Measurements from ENCODE around the gene POLK. TPM values are rescaled to one million over a fixed set of nuclear protein-coding genes. Genes with fewer than 3 reads are reported as not detected.

The POLK gene
- total RNA-seq, 1 donor from 2014 or later: 42.2 TPM

Small RNA genes within 50 kb of the gene (small RNA-seq; reads per million reads assigned to genes)
- not detected for gene RNU7-175P (ENCODE audit: low replicate concordance)

Other genes starting within 250 kb of the POLK start
- 145 TPM for gene HMGCR, start 174.7 kb upstream of the POLK start, total RNA-seq
- gene CERT1, start 262 bp upstream of the POLK start, total RNA-seq: 43.6 TPM
- 1.6 TPM for gene ANKDD1B, start 99.6 kb downstream of the POLK start, total RNA-seq
- gene POC5, start 205.5 kb downstream of the POLK start, total RNA-seq: 7.4 TPM